GM19025 (cell line): Measurements from ENCODE around the gene PUS3.
"Not testable (repeated sequence)": the region's sequence is repeated elsewhere in the genome, so short reads cannot be mapped to it uniquely, and the experiment has no call there.

Source experiments
- ATAC-seq: cut with Tn5 transposase; IDR thresholded peaks from one replicate; pipeline ENCODE4 v1.9.1; 2021; ENCODE audit warnings: mild to moderate bottlenecking, low read depth, moderate library complexity; ENCODE audit not compliant: unreplicated experiment

Gene PUS3

DNA sequence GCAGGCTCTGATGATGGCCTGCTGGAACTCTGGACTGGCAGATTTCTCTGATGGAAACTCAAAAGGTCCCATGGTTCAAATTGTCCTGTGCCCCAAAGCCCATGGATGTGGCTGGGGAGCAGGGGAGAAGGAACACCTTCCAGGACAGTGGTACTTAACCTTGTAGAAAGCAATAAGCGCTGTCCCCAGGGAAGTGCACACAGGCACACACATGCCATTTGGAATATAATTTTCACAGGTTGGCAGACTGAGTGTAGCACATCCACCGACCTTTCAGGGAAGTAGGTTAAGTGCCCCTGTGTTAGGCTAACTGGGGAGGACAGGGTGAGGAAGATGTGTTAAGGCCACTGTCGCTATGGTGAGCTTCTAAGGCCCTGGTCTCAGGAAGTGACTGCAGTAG lies 19.1 kb upstream of the PUS3 start:
- ATAC-seq = no peak

DNA sequence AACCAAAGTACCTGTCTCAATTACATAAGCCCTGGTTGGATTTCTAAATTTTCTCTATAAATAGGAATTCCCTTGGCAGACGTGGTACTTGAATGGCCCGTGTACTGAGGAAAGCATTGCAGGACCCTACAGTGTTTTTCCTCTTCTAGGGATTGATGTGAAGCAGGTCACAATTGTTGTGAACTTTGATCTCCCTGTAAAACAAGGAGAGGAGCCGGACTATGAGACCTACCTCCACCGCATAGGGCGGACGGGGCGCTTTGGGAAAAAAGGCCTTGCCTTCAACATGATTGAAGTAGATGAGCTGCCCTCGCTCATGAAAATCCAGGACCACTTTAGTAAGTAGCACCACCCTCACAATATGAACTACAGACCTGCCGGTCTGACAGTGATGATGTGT lies 18.0 kb upstream of the PUS3 start:
- ATAC-seq = no peak

DNA sequence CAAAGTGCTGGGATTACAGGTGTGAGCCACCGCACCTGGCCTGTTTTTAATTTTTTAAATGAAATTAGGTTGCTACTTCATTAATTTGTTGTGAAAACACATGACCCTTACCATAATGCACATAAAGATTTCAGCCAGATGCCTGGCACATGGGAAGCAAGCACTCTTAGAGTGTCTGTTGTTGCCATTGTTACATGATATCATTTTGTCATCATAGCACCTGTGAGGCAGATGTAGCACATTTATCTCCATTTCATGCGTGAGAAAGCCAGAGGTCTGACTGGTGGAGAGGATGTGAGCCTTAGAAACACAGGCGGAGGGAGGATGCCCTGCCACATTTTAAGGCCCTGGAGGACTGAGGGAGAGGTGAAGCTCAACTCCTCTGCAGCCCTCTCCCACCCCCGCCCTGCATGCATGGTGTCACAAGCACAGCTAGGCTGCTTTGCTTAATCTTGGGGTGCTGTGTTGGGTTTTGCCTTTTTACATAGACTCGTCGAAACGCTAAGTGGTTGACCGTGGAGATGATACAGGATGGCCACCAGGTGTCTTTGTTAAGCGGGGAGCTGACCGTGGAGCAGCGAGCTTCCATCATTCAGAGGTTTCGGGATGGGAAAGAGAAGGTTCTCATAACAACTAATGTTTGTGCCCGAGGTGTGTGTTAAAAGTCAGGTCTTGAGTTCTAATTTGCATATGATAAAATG lies 15.3 kb upstream of the PUS3 start:
- no peak for ATAC-seq

GRCh38 chr11:125916683-125917347 lies 13.8 kb upstream of the PUS3 start:
- ATAC-seq = no peak

DNA sequence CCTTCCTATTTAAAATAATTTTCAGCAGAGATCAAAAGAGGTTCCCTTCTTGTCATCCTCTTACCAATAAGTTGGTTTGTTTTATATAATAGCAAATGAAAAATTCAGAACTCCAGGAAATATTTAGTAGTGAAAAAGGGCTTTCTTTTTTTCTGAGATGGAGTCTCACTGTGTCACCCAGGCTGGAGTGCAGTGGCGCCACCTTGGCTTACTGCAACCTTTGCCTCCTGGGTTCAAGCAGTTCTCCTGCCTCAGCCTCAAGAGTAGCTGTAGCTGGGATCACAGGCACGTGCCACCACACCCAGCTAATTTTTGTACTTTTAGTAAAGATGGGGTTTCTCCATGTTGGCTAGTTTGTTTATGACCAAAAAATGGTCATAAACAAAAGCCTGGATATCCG lies 11.6 kb upstream of the PUS3 start:
- ATAC-seq = not testable (repeated sequence)

DNA sequence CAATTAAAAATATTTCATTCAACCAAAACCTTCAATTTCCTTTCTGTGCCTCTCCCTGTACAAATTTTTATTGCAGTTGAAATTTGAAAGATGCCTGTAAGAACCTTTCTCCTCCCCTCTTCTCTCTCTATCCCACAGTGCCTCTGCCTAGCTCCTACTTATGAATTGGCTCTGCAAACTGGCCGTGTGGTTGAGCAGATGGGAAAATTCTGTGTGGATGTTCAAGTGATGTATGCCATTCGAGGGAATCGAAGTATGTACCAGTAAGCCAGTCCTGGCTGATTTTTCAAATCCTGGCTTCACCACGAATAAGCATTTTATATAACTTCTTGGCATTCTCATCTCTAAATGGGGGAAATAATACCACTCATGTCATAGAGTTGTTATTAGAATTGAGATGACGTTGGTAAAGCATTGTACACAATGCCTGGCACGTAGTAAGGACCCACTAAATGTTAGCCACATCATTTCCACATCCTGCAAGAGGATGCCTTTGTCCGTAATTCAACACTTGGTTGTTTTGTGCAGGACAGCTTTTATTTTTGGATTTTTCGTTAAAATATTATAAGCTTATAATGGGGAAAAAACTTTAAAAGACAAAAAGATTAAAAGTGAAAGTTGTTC lies 7.3 kb upstream of the PUS3 start:
- no peak for ATAC-seq

DNA sequence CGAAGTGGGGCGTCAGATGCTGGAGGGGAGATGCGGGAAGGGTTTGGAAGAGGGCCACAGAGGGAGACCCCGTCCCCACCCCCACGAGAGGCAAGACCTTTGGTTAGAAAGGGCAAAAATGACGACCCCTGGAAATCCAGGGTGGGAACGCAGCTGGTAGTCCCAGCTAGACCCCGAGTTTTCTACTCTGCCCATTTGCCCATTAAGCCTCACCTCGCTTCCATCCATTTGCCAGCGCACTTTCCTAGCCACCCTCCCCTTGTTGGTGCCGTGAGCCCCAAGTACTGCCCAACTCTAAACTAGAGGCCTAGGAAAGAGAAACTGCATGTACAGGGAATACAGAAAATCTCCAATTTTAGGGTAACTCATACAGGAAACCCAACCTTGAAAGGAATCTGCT lies 1.7 kb upstream of the PUS3 start:
- no peak for ATAC-seq

DNA sequence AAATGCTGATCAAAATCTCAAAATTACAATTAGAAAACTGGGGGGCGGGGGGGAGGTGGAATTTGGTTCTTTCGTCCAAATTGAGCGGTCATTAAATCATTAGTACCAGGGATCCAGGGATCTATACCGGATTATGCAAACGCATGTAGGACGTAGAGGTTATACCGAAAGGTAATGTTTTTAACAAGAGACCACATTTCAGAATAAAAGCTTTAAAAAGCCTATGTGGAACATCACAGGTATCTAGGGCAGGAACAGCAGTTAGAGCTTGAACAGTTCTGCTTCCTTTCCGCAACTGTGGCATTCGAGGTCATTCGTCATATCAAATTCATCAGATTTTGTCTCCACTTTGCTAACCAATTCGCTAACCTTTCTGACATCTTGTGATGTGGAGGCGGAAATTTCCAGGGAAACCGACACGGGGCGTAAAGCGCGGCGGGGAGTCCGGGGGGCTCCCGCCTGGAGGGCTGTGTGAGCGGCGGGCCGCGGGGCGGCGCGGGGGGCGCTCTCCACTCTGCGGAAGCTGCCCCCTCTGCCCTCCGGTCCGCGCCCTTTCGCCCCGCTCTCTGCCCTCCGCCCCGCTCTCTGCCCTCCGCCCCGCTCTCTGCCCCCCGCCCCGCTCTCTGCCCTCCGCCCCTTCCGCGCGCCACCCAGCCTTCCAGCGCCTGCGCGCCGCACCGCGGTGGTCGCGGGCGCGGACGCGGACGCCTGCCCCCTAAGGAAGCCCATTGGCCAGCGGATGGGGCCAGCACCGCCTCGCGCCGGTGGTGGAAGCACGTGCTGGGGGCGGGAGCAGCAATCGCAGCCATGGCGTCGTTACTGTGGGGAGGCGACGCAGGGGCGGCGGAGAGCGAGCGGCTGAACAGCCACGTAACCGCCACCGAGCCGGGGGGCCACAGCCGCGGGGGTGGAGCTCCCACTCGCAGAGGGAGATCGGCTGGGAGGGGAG lies 979 bp upstream of the PUS3 start, which contains the start of gene DDX25:
Gene DDX25, plus strand, starts transcription at position 798 of the 949 bp plus-strand sequence. Its CDS starts 10 bp downstream, at position 808.
- no peak for ATAC-seq

GRCh38 chr11:125902277-125902926 lies 604 bp downstream of the PUS3 start:
- ATAC-seq = no peak

DNA sequence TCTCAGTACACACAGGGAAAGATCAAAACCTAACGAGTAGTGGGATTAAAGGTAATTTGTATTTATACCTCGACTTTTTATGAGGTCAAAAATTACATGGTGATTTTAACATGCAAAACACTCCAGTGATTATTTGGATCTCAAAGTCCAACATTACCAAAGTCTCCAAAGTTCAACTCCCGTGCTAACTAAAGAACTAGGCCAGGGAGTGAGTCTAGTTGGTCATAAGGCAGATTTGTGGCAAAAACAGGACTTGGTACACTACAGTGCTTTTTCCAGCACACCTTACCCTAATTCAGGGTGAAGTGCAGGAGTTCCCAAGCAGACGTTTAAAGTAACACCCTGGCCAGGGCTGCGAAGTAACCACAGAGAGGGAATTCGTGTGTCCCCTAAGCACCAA lies 1.1 kb downstream of the PUS3 start:
- ATAC-seq = no peak

DNA sequence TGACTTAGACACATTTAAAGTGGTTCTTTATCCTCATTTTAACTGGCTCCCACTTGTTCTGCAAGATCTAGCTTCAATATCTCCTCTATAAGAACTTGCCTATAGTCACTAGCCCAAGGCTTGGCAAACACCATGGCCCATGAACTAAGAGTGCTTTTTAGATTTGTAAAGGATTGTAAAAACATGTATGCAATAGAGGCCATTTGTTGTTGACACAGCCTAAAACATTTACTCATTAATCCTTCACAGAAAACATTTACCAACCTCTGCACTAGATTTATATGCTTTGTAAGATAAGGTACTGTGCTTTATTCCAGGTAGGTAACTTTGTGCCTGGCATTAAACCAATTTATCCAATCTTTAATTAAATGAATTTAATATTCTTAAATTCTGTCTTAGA lies 10.0 kb downstream of the PUS3 start:
- ATAC-seq = no peak

GRCh38 chr11:125892071-125892470 lies 10.9 kb downstream of the PUS3 start:
- no peak for ATAC-seq

- ATAC-seq = no peak
These were observed 12.4 kb downstream of the PUS3 start for GRCh38 chr11:125890447-125891100.

DNA sequence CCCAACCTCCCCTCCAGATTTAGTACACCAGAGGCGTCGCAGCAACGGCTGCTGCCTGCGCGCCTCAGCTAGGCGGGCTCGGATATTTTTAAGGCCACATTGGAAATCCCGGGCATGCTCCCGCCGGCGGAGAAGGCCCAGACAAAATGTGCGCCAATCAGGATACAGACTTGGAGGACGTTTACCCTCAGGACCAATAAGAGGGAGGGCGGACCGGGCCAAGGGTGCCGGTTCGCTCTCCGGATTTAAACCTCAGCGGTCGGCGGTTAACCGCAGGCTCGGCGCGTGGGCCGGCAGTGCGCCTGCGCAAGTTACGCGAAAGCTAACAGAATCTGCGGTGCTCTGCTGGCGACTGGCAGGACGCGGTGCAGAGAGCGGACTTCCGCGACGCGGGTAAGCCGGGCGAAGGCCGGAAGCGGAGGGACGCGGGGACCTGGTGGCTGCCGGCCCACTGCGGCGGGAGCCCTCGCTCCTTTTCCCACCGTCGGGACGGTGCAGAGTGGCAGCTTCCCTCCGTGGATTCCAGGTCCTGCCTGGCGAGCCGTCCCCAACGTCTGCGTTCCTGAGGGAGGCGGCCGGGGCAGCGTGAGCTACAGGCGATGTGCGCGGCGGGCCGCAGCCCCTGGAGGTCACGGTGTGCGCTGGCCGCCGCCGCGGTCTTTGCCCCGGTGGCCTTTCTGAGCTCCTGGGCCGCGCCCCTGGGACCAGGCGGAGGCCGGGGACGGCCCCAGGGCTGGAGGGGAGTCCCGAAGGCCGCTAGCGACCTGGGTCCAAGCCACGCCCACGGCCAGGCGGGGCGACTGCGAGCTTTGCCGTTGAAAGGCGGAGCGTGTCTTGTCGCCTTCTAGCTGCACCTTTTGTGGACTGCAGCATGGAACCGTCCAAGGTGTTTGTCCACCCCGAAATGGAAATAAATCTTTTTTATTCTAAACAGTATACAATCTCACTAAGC lies 15.4 kb downstream of the PUS3 start, which contains the start of gene HYLS1:
Gene HYLS1, plus strand, starts transcription at position 296 of the 952 bp plus-strand sequence. CDS start 11,701 bp downstream, outside the sequence.
- ATAC-seq = peak; percentile 85

DNA sequence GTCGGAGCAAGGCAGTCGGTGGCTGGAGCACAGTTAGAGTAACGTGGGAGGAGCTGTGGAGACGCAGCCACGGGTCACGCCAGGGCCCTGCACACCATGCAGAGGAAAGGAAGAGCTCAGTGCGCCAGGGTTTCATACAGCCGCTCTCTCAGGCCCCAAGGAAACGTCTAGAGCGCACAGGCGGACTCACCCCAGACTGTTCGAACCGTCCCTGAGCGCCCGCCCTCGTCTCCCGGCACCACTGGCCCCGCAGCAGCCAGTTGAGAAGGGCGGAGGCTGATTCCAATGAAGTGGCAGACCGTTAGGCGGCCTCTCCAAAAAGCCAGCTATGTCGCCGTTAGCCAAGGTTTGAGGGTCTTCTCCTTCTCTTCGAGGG lies 16.0 kb downstream of the PUS3 start:
- no peak for ATAC-seq

DNA sequence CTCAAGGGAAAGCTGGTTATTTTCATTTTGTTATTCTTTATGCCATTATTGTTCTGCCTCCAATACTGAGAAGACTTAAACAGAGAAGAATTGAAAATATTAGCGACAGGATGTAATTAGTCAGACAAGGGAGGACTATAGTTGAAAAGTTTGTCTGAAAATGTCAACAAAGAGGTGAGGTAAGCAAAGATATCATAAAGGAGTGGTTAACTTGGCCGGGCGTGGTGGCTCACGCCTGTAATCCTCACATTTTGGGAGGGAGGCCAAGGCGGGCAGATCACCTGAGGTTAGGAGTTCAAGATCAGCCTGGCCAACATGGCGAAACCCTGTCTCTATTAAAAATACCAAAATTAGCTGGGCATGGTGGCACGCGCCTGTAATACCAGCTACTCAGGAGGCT lies 19.6 kb downstream of the PUS3 start:
- ATAC-seq = no peak

GRCh38 chr11:125881291-125881690 lies 21.7 kb downstream of the PUS3 start:
- ATAC-seq = no peak

DNA sequence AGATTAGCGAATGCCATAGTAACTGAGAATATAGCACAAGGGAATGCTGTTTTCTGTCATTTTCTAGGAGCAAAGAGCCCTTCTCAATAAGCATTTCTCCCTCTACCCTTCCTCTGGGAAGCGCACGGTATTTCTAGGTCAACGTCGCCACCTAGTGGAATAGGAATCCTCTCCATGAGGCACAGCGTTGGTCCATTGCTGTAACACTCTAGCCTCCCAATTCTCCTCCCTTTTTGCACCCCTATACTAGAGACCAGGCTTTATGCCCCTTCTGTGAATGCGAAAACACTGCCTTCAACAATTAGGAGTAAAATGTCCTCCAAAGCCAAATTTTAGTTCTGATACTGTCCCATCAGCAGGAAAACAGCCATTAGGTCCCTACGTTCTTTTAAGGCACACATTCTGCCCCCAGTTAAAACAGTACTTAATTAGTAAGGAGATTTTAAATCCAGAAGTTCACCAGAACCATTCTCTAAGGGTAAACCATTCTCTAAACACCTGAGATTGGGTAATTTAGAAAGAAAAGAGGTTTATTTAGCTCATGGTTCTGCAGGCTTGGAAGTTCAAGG lies 28.4 kb downstream of the PUS3 start:
- peak; percentile 64 for ATAC-seq
